ENCODE results near the gene RNF186.
"Not testable (repeated sequence)": the region's sequence is repeated elsewhere in the genome, so short reads cannot be mapped to it uniquely, and the experiment has no call there.

The RNF186 gene

GRCh38 chr1:19814681-19815503, at the start of gene RNF186:
RNF186 (minus strand) TSS chr1:19815283; CDS start chr1:19815101, 182 bp downstream.
- DNase-seq: no peak

- DNase-seq: no peak
Measured at GRCh38 chr1:19864570-19865160, 49.6 kb upstream of the RNF186 start.

- no peak for DNase-seq
Measured at GRCh38 chr1:19862944-19863343, 47.9 kb upstream of the RNF186 start.

- no peak for DNase-seq
Measured at GRCh38 chr1:19861842-19862530, 46.9 kb upstream of the RNF186 start.

GRCh38 chr1:19861034-19861433, 46.0 kb upstream of the RNF186 start:
- no peak for DNase-seq

- no peak for DNase-seq
Measured at GRCh38 chr1:19860418-19860817, 45.3 kb upstream of the RNF186 start.

GRCh38 chr1:19859876-19860275, 44.8 kb upstream of the RNF186 start:
- DNase-seq: no peak

GRCh38 chr1:19858893-19859292, 43.8 kb upstream of the RNF186 start:
- DNase-seq: no peak

- no peak for DNase-seq
Measured at GRCh38 chr1:19854866-19855265, 39.8 kb upstream of the RNF186 start.

GRCh38 chr1:19852036-19852435, 37.0 kb upstream of the RNF186 start:
- no peak for DNase-seq

GRCh38 chr1:19850214-19850613, 35.1 kb upstream of the RNF186 start:
- DNase-seq: no peak

GRCh38 chr1:19849307-19849706, 34.2 kb upstream of the RNF186 start:
- DNase-seq: not testable (repeated sequence)

- not testable (repeated sequence) for DNase-seq
Measured at GRCh38 chr1:19847334-19847733, 32.3 kb upstream of the RNF186 start.

GRCh38 chr1:19846338-19846737, 31.3 kb upstream of the RNF186 start:
- no peak for DNase-seq

- DNase-seq: no peak
Measured at GRCh38 chr1:19845555-19845954, 30.5 kb upstream of the RNF186 start.

GRCh38 chr1:19844731-19845495, 29.8 kb upstream of the RNF186 start:
- no peak for DNase-seq

- no peak for DNase-seq
Measured at GRCh38 chr1:19840228-19840627, 25.1 kb upstream of the RNF186 start.

- DNase-seq: no peak
Measured at GRCh38 chr1:19837866-19838265, 22.8 kb upstream of the RNF186 start.

GRCh38 chr1:19835578-19835977, 20.5 kb upstream of the RNF186 start:
- no peak for DNase-seq

GRCh38 chr1:19831441-19831840, 16.4 kb upstream of the RNF186 start:
- no peak for DNase-seq

- no peak for DNase-seq
Measured at GRCh38 chr1:19828546-19828945, 13.5 kb upstream of the RNF186 start.

- DNase-seq: no peak
Measured at GRCh38 chr1:19825298-19825697, 10.2 kb upstream of the RNF186 start.

GRCh38 chr1:19824541-19824940, 9.5 kb upstream of the RNF186 start:
- no peak for DNase-seq

All from cerebellar nuclear complex (tissue), 1 donor.